ENCODE data around the gene DRC1. TPM values are rescaled to one million over a fixed set of nuclear protein-coding genes. Genes with fewer than 3 reads are reported as not detected.
A peak's percentile ranks its signal among the peaks of the same experiment; 100 is the strongest.

DRC1 gene
- total RNA-seq, 2 donors from 2014 or later = 0.17 TPM; not detected in 1

DNA sequence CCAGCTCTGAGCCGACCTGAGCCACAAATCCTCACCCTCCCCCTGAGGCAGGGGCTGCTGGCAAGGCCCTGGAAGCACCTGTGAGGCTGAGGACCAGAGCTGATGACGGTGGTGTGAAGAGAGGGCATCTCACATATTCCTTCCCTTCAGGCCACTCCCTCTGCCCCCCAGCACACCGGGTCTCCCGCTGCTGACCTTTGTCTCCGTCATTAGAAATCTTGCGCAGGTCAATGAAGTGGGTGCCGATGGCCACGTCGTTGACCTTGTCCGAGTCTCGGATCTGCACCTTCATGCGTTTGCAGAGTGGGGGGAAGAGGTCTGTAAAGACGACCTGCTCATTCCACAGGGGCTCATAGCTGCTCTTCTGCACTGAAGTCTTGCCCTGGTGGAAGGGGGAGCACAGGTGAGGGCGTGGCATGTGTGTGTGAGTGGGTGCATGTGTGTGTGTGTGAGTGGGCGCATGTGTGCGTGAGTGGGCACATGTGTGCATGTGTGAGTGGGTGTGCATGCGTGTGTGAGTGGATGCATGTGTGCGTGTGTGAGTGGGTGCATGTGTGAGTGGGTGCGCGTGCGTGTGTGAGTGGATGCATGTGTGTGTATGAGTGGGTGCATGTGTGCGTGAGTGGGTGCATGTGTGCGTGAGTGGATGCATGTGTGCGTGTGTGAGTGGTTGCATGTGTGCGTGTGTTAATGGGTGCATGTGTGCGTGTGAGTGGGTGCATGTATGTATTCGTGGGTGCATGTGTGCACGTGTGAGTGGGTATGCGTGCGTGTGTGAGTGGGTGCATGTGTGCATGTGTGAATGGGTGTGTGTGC, 80.7 kb downstream of the DRC1 start:
- no peaks in the 10 kb centered on the region for H3K27me3 Mint-ChIP-seq (ENCODE audit: low read depth)
- no peak overlapping the region for H3K27ac Mint-ChIP-seq
- no peak for ATAC-seq (replicated peaks in 1 of 2)
- DNase-seq = no peak
- no peaks in the 10 kb centered on the region for H3K36me3 Mint-ChIP-seq (ENCODE audit: insufficient read depth in 2 of 2)
- H3K4me1 Mint-ChIP-seq (ENCODE audit: low read depth) = peaks cover 7% of the 10 kb centered on the region
- no peaks in the 10 kb centered on the region for H3K9me3 Mint-ChIP-seq
- H3K4me3 Mint-ChIP-seq = no peak overlapping the region

DNA sequence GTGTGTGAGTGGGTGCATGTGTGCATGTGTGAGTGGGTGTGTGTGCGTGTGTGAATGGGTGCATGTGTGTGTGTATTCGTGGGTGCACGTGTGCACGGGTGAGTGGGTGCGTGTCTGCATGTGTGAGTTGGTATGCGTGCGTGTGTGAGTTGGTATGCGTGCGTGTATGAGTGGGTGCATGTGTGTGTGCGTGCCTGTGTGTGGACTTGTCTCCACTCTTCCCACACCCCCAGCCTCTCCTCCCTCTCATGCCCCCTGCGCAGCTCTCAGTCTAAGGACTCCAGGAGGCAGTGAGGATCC, 81.3 kb downstream of the DRC1 start:
- Mint-ChIP-seq H3K27ac (no peak overlapping the region), H3K9me3 (no peaks in the 10 kb centered on the region), H3K4me3 (no peak overlapping the region), H3K36me3 (ENCODE audit: insufficient read depth in 2 of 2) (no peaks in the 10 kb centered on the region), H3K27me3 (ENCODE audit: low read depth) (no peaks in the 10 kb centered on the region), H3K4me1 (ENCODE audit: low read depth) (peaks cover 2% of the 10 kb centered on the region)
- ATAC-seq (replicated peaks in 1 of 2) = no peak
- no peak for DNase-seq

DNA sequence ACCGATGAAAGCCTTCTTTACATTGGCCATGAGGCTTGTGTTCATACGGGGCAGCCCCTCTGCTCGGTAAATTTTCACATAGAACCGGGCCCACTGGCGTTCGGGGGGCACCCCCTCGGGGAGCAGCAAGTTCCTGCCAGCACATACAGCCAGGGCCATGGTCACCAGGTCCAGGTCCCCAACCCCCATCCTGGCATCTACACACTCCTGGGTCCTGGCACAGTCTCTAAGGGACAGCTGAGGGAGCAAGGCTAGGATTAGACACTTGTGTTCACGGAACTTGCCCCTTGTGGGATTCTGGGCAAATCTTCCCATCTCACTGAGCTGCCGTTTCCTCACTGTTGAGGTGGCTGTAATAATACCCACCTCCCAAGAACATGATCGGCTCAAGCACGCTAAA, 81.8 kb downstream of the DRC1 start:
- no peaks in the 10 kb centered on the region for H3K9me3 Mint-ChIP-seq
- H3K4me3 Mint-ChIP-seq = no peak overlapping the region
- H3K36me3 Mint-ChIP-seq (ENCODE audit: insufficient read depth in 2 of 2) = no peaks in the 10 kb centered on the region
- H3K4me1 Mint-ChIP-seq (ENCODE audit: low read depth) = no peaks in the 10 kb centered on the region
- ATAC-seq (replicated peaks in 1 of 2) = no peak
- H3K27me3 Mint-ChIP-seq (ENCODE audit: low read depth) = no peaks in the 10 kb centered on the region
- no peak for DNase-seq
- H3K27ac Mint-ChIP-seq = no peak overlapping the region

DNA sequence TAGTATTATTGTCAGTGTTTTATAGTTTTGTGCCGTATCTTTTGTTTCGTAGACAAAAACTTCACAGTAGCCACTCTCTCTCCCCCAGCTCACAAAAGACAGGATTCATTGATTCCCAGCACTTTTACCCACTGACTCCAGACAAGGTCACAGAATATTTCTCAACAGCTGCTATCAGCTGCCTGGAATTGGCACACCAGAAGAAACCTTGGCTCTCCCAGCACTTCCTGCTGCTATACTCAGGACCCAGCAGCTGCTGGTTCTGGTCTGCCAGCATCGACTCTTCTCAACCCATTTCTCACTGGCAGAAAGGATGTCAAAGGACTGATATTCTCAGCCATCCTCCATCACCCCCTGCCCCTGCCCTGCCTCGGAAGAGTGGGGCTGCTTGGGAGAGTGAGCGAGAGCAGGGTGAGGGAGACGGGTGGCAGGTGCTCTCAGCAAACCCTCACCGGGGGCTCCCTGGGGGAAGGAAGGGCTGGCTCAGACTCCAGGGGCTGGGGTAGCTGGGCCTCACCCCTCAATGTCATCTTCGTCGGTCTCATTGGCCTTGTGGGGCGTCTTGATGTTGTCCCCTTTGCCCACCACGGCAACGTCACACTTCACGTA, 82.3 kb downstream of the DRC1 start:
- H3K4me1 Mint-ChIP-seq (ENCODE audit: low read depth) = no peaks in the 10 kb centered on the region
- H3K27ac Mint-ChIP-seq = no peak overlapping the region
- H3K27me3 Mint-ChIP-seq (ENCODE audit: low read depth) = no peaks in the 10 kb centered on the region
- H3K4me3 Mint-ChIP-seq = no peak overlapping the region
- no peaks in the 10 kb centered on the region for H3K9me3 Mint-ChIP-seq
- no peaks in the 10 kb centered on the region for H3K36me3 Mint-ChIP-seq (ENCODE audit: insufficient read depth in 2 of 2)
- no peak for DNase-seq
- ATAC-seq (replicated peaks in 1 of 2) = no peak

DNA sequence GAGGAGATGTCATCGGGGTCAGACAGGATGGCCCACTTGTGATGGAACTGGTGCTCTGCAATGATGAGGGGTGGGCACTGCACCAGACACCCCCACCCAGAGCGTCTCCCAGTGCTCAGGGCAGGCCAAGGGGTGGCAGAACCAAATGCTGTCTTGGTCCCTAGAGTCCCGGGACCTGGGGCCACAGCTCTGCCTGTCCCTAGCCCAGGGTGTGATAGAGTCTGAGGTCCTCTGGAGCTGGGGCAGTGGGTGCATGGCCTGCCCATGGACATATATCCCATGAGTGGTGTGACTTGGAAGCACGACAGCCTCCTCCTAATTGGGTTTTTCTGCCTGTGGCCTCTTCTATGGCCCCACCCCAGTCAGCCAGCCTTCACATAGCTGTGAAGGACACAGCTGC, 82.9 kb downstream of the DRC1 start:
- H3K4me1 Mint-ChIP-seq (ENCODE audit: low read depth) = no peaks in the 10 kb centered on the region
- no peak overlapping the region for H3K27ac Mint-ChIP-seq
- DNase-seq = no peak
- no peaks in the 10 kb centered on the region for H3K9me3 Mint-ChIP-seq
- ATAC-seq (replicated peaks in 1 of 2) = no peak
- no peak overlapping the region for H3K4me3 Mint-ChIP-seq
- no peaks in the 10 kb centered on the region for H3K27me3 Mint-ChIP-seq (ENCODE audit: low read depth)
- H3K36me3 Mint-ChIP-seq (ENCODE audit: insufficient read depth in 2 of 2) = no peaks in the 10 kb centered on the region

DNA sequence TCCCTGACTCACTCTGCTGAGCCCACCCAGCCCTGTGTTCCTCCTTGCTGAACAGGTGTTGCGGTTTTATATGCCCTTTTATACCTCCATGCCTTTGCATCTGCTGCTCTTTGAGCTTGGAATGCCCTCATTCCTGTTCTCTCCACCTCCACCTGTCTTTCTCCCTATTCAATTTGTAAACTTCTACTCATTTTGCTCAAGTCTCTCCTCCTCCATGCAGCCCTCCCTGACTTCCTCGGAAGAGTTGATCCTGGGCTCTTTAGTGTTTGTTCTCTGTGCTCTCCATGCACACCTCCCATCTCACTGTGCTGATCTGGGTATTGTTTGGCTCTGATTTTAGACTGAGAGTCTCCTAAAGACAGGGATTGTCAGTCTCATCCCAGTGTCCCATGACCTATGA, 83.4 kb downstream of the DRC1 start:
- no peak overlapping the region for H3K27ac Mint-ChIP-seq
- ATAC-seq (replicated peaks in 1 of 2) (no peak), DNase-seq (no peak)
- no peaks in the 10 kb centered on the region for H3K36me3 Mint-ChIP-seq (ENCODE audit: insufficient read depth in 2 of 2)
- H3K27me3 Mint-ChIP-seq (ENCODE audit: low read depth) = no peaks in the 10 kb centered on the region
- H3K4me3 Mint-ChIP-seq = no peak overlapping the region
- no peaks in the 10 kb centered on the region for H3K4me1 Mint-ChIP-seq (ENCODE audit: low read depth)
- H3K9me3 Mint-ChIP-seq = no peaks in the 10 kb centered on the region

DNA sequence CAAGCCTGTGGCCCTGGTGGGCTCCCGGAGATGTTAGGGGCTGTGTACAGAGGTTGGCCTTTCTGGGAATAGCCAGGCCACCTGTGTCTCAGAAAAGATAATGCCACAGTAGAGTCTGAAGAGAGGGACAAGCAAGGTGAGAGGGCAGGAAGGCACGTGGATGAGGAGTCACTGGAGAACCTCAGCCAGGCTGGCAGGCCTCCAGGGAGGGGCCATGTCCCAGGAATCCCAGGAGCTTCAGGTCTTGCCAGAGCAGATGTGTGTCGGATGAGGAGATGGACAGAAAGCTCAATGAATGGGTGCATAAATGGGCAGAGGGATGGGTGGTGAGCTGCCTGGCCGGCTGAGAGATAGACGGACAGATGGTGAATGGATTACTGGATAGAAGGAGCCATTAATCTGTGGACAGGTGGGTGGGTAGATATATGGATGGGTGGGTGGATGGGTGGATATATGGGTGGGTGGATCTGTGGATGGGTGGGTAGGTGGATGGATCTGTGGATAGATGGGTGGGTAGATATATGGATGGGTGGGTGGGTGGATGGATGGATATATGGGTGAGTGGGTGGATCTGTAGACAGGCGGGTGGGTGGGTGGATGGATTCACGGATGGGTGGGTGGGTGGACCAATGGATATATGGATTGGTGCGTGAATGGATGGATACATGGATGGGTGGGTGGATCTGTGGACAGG, 84.2 kb downstream of the DRC1 start:
- ATAC-seq (replicated peaks in 1 of 2) (no peak), DNase-seq (no peak)
- H3K27me3 Mint-ChIP-seq (ENCODE audit: low read depth) = no peaks in the 10 kb centered on the region
- no peaks in the 10 kb centered on the region for H3K4me1 Mint-ChIP-seq (ENCODE audit: low read depth)
- H3K36me3 Mint-ChIP-seq (ENCODE audit: insufficient read depth in 2 of 2) = no peaks in the 10 kb centered on the region
- H3K27ac Mint-ChIP-seq = no peak overlapping the region
- H3K9me3 Mint-ChIP-seq = no peaks in the 10 kb centered on the region
- H3K4me3 Mint-ChIP-seq = no peak overlapping the region

DNA sequence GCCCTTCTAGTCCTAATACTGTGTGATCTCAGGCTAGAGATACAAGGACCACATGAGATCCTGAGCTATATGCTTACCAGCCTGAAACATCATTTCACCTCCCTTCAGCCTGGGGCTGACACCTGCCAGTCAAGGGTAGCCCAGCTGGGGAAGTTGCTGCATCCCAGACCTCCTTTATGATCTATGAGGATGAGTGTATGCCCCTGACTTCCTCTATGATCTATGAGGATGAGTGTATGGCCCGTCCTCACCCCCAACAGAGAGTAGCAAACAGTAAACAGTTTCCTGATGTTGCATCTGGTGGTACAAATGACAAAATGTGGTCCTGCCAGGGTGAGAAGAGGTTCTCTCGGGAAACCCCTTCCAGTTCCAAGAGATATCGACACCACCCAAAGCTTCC, 85.1 kb downstream of the DRC1 start:
- DNase-seq (no peak), ATAC-seq (replicated peaks in 1 of 2) (peak; percentile 39 to 56)
- Mint-ChIP-seq H3K36me3 (ENCODE audit: insufficient read depth in 2 of 2) (no peaks in the 10 kb centered on the region), H3K4me1 (ENCODE audit: low read depth) (no peaks in the 10 kb centered on the region), H3K27ac (no peak overlapping the region), H3K27me3 (ENCODE audit: low read depth) (no peaks in the 10 kb centered on the region), H3K9me3 (no peaks in the 10 kb centered on the region), H3K4me3 (no peak overlapping the region)

DNA sequence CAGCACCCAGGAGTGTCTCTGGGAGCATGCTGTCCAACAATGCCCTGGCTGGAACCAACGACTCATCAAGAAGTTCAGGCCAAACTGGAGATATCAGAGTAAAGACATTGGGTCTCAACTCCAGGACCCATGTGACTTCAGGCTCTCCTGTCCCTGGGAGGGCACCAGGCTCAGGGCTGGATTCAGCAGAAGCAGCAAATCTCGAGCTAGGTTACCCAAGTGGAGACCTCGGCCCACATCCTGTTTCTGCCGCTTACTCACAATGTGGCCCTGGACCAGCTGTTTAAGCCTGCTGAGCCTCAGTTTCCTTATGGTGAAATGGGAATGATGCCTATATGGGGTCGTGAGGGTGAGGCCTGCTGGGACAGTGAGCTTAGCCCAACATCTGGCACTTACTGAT, 85.5 kb downstream of the DRC1 start:
- DNase-seq (no peak), ATAC-seq (replicated peaks in 1 of 2) (peak; percentile 19 to 23)
- H3K27ac Mint-ChIP-seq = no peak overlapping the region
- H3K4me3 Mint-ChIP-seq = no peak overlapping the region
- H3K27me3 Mint-ChIP-seq (ENCODE audit: low read depth) = no peaks in the 10 kb centered on the region
- H3K36me3 Mint-ChIP-seq (ENCODE audit: insufficient read depth in 2 of 2) = no peaks in the 10 kb centered on the region
- no peaks in the 10 kb centered on the region for H3K4me1 Mint-ChIP-seq (ENCODE audit: low read depth)
- H3K9me3 Mint-ChIP-seq = no peaks in the 10 kb centered on the region

DNA sequence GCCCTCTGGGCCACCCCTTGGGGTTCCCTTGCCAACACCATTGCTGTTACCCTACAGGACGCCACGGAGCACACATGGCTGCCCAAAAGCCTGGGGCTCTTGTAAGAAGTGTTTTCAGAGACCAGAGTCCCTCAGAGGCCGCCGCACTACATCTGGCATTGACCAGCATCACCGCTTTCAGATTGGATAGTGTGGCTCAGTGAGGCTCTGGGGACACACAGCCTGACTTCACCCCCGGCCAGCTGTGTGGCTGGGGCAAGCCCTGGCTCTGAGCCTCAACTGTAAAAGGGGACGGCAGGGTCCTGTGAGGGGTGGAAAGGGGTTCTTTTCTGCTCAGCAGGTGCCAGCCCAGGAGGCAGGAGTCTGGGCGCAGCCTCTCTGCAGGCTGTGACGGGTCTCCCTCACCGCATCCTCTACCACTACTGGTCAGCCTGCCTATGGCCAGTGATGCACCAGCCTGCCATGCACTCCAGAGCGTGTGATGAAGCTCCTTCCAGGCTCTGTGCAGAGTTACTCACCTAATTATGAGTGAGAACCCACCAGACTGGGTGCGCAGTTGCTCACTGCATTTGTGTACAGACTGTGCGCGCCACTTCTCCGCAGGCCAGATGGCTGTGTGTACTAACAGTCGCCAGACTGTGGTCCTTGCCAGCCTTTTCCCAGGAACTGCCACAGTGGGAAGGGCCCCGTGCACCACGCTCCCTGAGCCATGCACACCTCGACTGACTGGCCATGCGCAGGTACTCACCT, 86.9 kb downstream of the DRC1 start:
- DNase-seq (no peak), ATAC-seq (replicated peaks in 1 of 2) (no peak)
- H3K36me3 Mint-ChIP-seq (ENCODE audit: insufficient read depth in 2 of 2) = no peaks in the 10 kb centered on the region
- H3K4me1 Mint-ChIP-seq (ENCODE audit: low read depth) = peaks cover 4% of the 10 kb centered on the region
- H3K9me3 Mint-ChIP-seq = no peaks in the 10 kb centered on the region
- no peak overlapping the region for H3K4me3 Mint-ChIP-seq
- H3K27me3 Mint-ChIP-seq (ENCODE audit: low read depth) = no peaks in the 10 kb centered on the region
- no peak overlapping the region for H3K27ac Mint-ChIP-seq

DNA sequence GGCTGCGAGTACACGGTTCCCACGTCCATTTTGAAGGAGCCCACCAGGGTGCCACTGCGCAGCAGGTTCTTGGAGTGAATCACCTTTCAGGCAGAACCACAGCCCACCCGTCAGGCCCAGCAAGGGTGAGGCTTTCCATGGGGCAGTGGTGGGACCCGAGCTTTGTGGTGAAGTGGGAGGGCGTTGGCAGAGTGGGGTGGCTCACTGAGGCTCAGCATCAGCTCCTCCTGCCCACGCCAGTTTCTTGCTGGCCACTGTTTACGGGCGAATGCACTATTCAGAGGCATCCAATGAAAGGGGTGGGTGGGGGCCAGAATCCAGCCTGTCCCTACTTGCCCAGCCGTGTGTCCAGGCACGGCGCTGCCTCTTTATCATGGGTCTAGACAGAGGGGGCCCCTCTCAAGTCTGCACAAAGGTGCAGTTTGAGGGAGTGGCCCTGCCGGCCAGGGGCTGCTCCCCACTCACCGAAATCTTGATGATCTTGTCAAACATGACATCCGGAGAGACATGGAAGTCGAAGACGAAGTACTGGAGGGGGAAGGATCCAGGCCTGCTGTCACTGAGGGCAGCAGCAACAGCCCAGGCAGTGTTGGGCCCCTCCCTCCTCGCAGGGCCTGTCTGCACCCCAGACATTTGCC, 87.6 kb downstream of the DRC1 start:
- no peak for ATAC-seq (replicated peaks in 1 of 2)
- Mint-ChIP-seq H3K36me3 (ENCODE audit: insufficient read depth in 2 of 2) (no peaks in the 10 kb centered on the region), H3K4me1 (ENCODE audit: low read depth) (peaks cover 8% of the 10 kb centered on the region), H3K9me3 (no peaks in the 10 kb centered on the region), H3K27ac (no peak overlapping the region), H3K27me3 (ENCODE audit: low read depth) (no peaks in the 10 kb centered on the region), H3K4me3 (no peak overlapping the region)
- no peak for DNase-seq

DNA sequence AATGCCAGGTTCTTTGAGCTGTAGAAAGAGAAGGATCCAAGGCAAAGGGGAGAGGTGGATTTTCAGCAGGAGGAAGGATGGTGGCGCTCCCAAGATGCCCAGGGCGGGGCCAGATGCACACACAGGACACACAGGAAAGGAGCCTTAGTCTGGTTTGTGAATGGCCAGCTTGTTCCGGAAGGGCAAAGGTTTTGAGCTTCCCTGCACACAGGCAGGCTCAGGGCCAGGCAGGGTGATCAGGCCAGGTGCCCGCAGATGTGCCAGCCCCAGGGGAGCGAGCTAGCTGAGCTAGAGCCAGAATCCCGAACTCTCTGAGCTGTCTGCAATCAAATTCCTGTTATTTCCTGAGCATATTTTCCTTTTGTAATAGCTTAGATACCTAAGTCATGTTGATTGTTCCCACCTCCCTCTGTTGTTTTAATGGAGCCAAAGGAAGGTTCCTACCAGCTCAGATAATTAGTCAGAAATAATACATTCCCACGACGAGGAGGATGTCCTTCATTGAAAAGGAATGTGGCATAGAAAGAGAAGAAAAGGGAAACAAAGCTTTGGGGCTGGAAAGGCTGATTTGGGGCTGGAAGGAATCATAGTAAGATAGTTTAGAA, 89.9 kb downstream of the DRC1 start:
- no peak for DNase-seq
- Mint-ChIP-seq H3K36me3 (ENCODE audit: insufficient read depth in 2 of 2) (no peaks in the 10 kb centered on the region), H3K9me3 (no peaks in the 10 kb centered on the region), H3K4me3 (no peak overlapping the region), H3K4me1 (ENCODE audit: low read depth) (peaks cover 8% of the 10 kb centered on the region), H3K27ac (no peak overlapping the region), H3K27me3 (ENCODE audit: low read depth) (no peaks in the 10 kb centered on the region)
- ATAC-seq (replicated peaks in 1 of 2) = no peak

Data from activated T-cell treated with anti-CD3 and anti-CD28 coated beads, Interleukin-2, amount 50 U/mL, for 72 hours (primary cell).